IgD-negative memory B cell (primary cell): ENCODE measurements around the gene PTER. TPM values are rescaled to one million over a fixed set of nuclear protein-coding genes. Genes with fewer than 3 reads are reported as not detected.

Experiments used
- H3K27ac Mint-ChIP-seq, 3 donors: one replicate each; pipeline ENCODE4 v1.8.0; 2020 to 2022; ENCODE audit warnings: mild to moderate bottlenecking in 3 of 3, mixed read lengths in 3 of 3, moderate library complexity in 1 of 3
- H3K27me3 Mint-ChIP-seq: one replicate; pipeline ENCODE4 v1.8.0; 2021; ENCODE audit warnings: mixed read lengths
- H3K36me3 Mint-ChIP-seq: one replicate; pipeline ENCODE4 v1.8.0; 2020; ENCODE audit warnings: mild to moderate bottlenecking, mixed read lengths
- H3K4me1 Mint-ChIP-seq, 3 donors: one replicate each; pipeline ENCODE4 v1.8.0; 2020 to 2022; ENCODE audit warnings: mixed read lengths in 3 of 3, mild to moderate bottlenecking in 1 of 3
- H3K4me3 Mint-ChIP-seq, 4 donors: one replicate each; pipeline ENCODE4 v1.8.0; 2020 to 2022; ENCODE audit warnings: mild to moderate bottlenecking in 4 of 4, mixed read lengths in 4 of 4, moderate library complexity in 3 of 4
- H3K9me3 Mint-ChIP-seq, 3 donors: one replicate each; pipeline ENCODE4 v1.8.0; 2020 to 2021; ENCODE audit warnings: mixed read lengths in 3 of 3, mild to moderate bottlenecking in 1 of 3
- polyA plus RNA-seq: library from polyadenylated mRNA; unstranded; fragments of 300-500 nt; fragmentation: Illumina TruSeq; gene quantifications from one replicate; pipeline ENCODE4 v1.2.3, GENCODE V29; 2021

Gene PTER
- polyA plus RNA-seq, 1 donor from 2014 or later = 11.8 TPM

GRCh38 chr10:16493884-16494536, 57.2 kb downstream of the PTER start:
- Mint-ChIP-seq H3K36me3 (peaks cover 16% of the 10 kb centered on the region), H3K27me3 (no peaks in the 10 kb centered on the region), H3K4me3 (no peak overlapping the region), H3K4me1 (peaks cover 0 to 6% (median 4%) of the 10 kb centered on the region in 3 donors), H3K9me3 (no peaks in the 10 kb centered on the region), H3K27ac (no peak overlapping the region)

GRCh38 chr10:16497911-16498310, 61.1 kb downstream of the PTER start:
- Mint-ChIP-seq H3K4me3 (no peak overlapping the region), H3K9me3 (no peaks in the 10 kb centered on the region), H3K27ac (no peak overlapping the region), H3K27me3 (no peaks in the 10 kb centered on the region), H3K4me1 (peaks cover 0 to 4% (median 3%) of the 10 kb centered on the region in 3 donors), H3K36me3 (peaks cover 11% of the 10 kb centered on the region)

GRCh38 chr10:16505161-16505560, 68.4 kb downstream of the PTER start:
- H3K36me3 Mint-ChIP-seq = peaks cover 6% of the 10 kb centered on the region
- no peaks in the 10 kb centered on the region for H3K27me3 Mint-ChIP-seq
- H3K4me3 Mint-ChIP-seq = no peak overlapping the region
- no peaks in the 10 kb centered on the region for H3K4me1 Mint-ChIP-seq
- H3K9me3 Mint-ChIP-seq = no peaks in the 10 kb centered on the region
- H3K27ac Mint-ChIP-seq = no peak overlapping the region

- no peaks in the 10 kb centered on the region for H3K27me3 Mint-ChIP-seq
- no peak overlapping the region for H3K27ac Mint-ChIP-seq
These were observed 73.2 kb downstream of the PTER start for GRCh38 chr10:16509996-16510395.

GRCh38 chr10:16510843-16511242, 74.0 kb downstream of the PTER start:
- H3K27me3 Mint-ChIP-seq = no peaks in the 10 kb centered on the region
- H3K4me1 Mint-ChIP-seq = no peaks in the 10 kb centered on the region
- no peaks in the 10 kb centered on the region for H3K9me3 Mint-ChIP-seq
- no peak overlapping the region for H3K27ac Mint-ChIP-seq
- no peak overlapping the region for H3K4me3 Mint-ChIP-seq
- peaks cover 6% of the 10 kb centered on the region for H3K36me3 Mint-ChIP-seq

More at GRCh38 chr10:16509996-16510395, 73.2 kb downstream of the PTER start:
- no peaks in the 10 kb centered on the region for H3K4me1 Mint-ChIP-seq
- peaks cover 6% of the 10 kb centered on the region for H3K36me3 Mint-ChIP-seq
- no peaks in the 10 kb centered on the region for H3K9me3 Mint-ChIP-seq
- no peak overlapping the region for H3K4me3 Mint-ChIP-seq

GRCh38 chr10:16518822-16519221, 82.0 kb downstream of the PTER start:
- peaks cover 27% of the 10 kb centered on the region for H3K27me3 Mint-ChIP-seq
- H3K27ac Mint-ChIP-seq = no peak overlapping the region
- H3K4me3 Mint-ChIP-seq = peak overlapping the region in 2 of 4 donors; percentile 93 to 94
- H3K4me1 Mint-ChIP-seq = peaks cover 10 to 16% (median 11%) of the 10 kb centered on the region in 3 donors
- H3K9me3 Mint-ChIP-seq = peaks cover 0 to 2% (median 0%) of the 10 kb centered on the region in 3 donors
- H3K36me3 Mint-ChIP-seq = peaks cover 4% of the 10 kb centered on the region

GRCh38 chr10:16519250-16519907, 82.6 kb downstream of the PTER start:
- Mint-ChIP-seq H3K27me3 (peaks cover 27% of the 10 kb centered on the region), H3K4me3 (peak overlapping the region; percentile 78 to 94 (median 87)), H3K4me1 (peaks cover 10 to 16% (median 11%) of the 10 kb centered on the region in 3 donors), H3K27ac (peak overlapping the region in 2 of 3 donors; percentile 83 to 87), H3K36me3 (peaks cover 4% of the 10 kb centered on the region), H3K9me3 (peaks cover 0 to 2% (median 0%) of the 10 kb centered on the region in 3 donors)

GRCh38 chr10:16519908-16520861, 83.4 kb downstream of the PTER start:
- Mint-ChIP-seq H3K27me3 (peaks cover 30% of the 10 kb centered on the region), H3K4me3 (peak overlapping the region; percentile 78 to 94 (median 87)), H3K4me1 (peaks cover 10 to 16% (median 11%) of the 10 kb centered on the region in 3 donors), H3K27ac (peak overlapping the region in 1 of 3 donors; percentile 87), H3K9me3 (peaks cover 0 to 2% (median 0%) of the 10 kb centered on the region in 3 donors), H3K36me3 (peaks cover 3% of the 10 kb centered on the region)

GRCh38 chr10:16520900-16521299, 84.1 kb downstream of the PTER start:
- H3K36me3 Mint-ChIP-seq = peaks cover 3% of the 10 kb centered on the region
- H3K9me3 Mint-ChIP-seq = peaks cover 0 to 2% (median 0%) of the 10 kb centered on the region in 3 donors
- H3K4me1 Mint-ChIP-seq = peaks cover 10 to 16% (median 11%) of the 10 kb centered on the region in 3 donors
- peak overlapping the region in 2 of 4 donors; percentile 14 to 60 for H3K4me3 Mint-ChIP-seq
- H3K27ac Mint-ChIP-seq = no peak overlapping the region
- peaks cover 30% of the 10 kb centered on the region for H3K27me3 Mint-ChIP-seq

- Mint-ChIP-seq H3K27ac (no peak within 1 kb of the TSS), H3K9me3 (peaks cover 0 to 2% (median 0%) of the 10 kb centered on the region in 3 donors), H3K36me3 (peaks cover 3% of the 10 kb centered on the region), H3K4me3 (peak within 1 kb of the TSS; percentile 62 to 93 (median 83)), H3K27me3 (peaks cover 30% of the 10 kb centered on the region), H3K4me1 (peaks cover 10 to 16% (median 11%) of the 10 kb centered on the region in 3 donors)
These were observed 84.7 kb downstream of the PTER start, which contains the start of gene C1QL3 for GRCh38 chr10:16521311-16522016. TSS of gene C1QL3 (minus strand) at chr10:16521879. CDS start at chr10:16521065, 814 bp downstream.

GRCh38 chr10:16527452-16527851, 90.6 kb downstream of the PTER start:
- no peak overlapping the region for H3K4me3 Mint-ChIP-seq
- H3K27ac Mint-ChIP-seq = no peak overlapping the region
- H3K4me1 Mint-ChIP-seq = peaks cover 0 to 2% (median 0%) of the 10 kb centered on the region in 3 donors
- no peaks in the 10 kb centered on the region for H3K9me3 Mint-ChIP-seq
- H3K27me3 Mint-ChIP-seq = peaks cover 12% of the 10 kb centered on the region
- no peaks in the 10 kb centered on the region for H3K36me3 Mint-ChIP-seq

GRCh38 chr10:16529853-16530252, 93.0 kb downstream of the PTER start:
- no peaks in the 10 kb centered on the region for H3K36me3 Mint-ChIP-seq
- H3K27me3 Mint-ChIP-seq = peaks cover 2% of the 10 kb centered on the region
- no peak overlapping the region for H3K4me3 Mint-ChIP-seq
- H3K27ac Mint-ChIP-seq = no peak overlapping the region
- no peaks in the 10 kb centered on the region for H3K9me3 Mint-ChIP-seq
- peaks cover 0 to 2% (median 0%) of the 10 kb centered on the region in 3 donors for H3K4me1 Mint-ChIP-seq

GRCh38 chr10:16536155-16536554, 99.3 kb downstream of the PTER start:
- peaks cover 0 to 3% (median 0%) of the 10 kb centered on the region in 3 donors for H3K9me3 Mint-ChIP-seq
- H3K27ac Mint-ChIP-seq = no peak overlapping the region
- H3K36me3 Mint-ChIP-seq = no peaks in the 10 kb centered on the region
- no peaks in the 10 kb centered on the region for H3K4me1 Mint-ChIP-seq
- no peak overlapping the region for H3K4me3 Mint-ChIP-seq
- H3K27me3 Mint-ChIP-seq = peaks cover 10% of the 10 kb centered on the region

- no peak overlapping the region for H3K27ac Mint-ChIP-seq
- H3K4me3 Mint-ChIP-seq = no peak overlapping the region
- peaks cover 0 to 1% (median 0%) of the 10 kb centered on the region in 3 donors for H3K9me3 Mint-ChIP-seq
- H3K27me3 Mint-ChIP-seq = peaks cover 8% of the 10 kb centered on the region
- no peaks in the 10 kb centered on the region for H3K4me1 Mint-ChIP-seq
- H3K36me3 Mint-ChIP-seq = no peaks in the 10 kb centered on the region
These were observed 107.3 kb downstream of the PTER start for GRCh38 chr10:16544099-16544498.
